ENCODE measurements around the gene ANKH. TPM values are rescaled to one million over a fixed set of nuclear protein-coding genes. Genes with fewer than 3 reads are reported as not detected.

ANKH gene
- polyA plus RNA-seq, 12 donors = 11.4 to 23.3 (median 14.1) TPM; not detected in 1

GRCh38 chr5:14794583-14795230, 76.9 kb downstream of the ANKH start:
- no peak for DNase-seq

DNA sequence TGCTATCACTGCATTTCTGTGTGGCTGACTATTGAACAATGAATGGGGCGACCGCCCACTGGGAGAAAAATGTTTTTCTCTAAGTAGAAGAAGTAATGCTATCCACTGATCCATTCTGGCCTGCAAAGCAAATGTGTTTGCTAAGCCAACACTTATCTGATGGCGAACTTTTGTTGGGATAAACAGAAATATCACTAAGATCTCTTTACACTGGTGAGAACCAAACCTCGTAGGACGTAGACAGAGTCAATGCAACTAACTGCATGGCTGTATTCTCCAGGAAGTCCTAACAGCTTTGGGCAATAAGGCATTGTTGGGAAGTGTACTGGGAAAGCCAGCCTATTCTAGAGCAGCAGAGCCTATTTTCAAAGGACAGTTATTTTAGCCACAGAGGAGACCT, 77.7 kb downstream of the ANKH start:
- DNase-seq = no peak

GRCh38 chr5:14790911-14791310, 80.7 kb downstream of the ANKH start:
- DNase-seq = no peak

GRCh38 chr5:14790220-14790619, 81.4 kb downstream of the ANKH start:
- no peak for DNase-seq

- DNase-seq = no peak
Measured at GRCh38 chr5:14787801-14788579, 83.6 kb downstream of the ANKH start.

- no peak for DNase-seq
Measured at GRCh38 chr5:14783691-14784090, 87.9 kb downstream of the ANKH start.

- DNase-seq = no peak
Measured at GRCh38 chr5:14782591-14782990, 89.0 kb downstream of the ANKH start.

GRCh38 chr5:14781106-14781505, 90.5 kb downstream of the ANKH start:
- no peak for DNase-seq

GRCh38 chr5:14779975-14780374, 91.6 kb downstream of the ANKH start:
- no peak for DNase-seq

DNA sequence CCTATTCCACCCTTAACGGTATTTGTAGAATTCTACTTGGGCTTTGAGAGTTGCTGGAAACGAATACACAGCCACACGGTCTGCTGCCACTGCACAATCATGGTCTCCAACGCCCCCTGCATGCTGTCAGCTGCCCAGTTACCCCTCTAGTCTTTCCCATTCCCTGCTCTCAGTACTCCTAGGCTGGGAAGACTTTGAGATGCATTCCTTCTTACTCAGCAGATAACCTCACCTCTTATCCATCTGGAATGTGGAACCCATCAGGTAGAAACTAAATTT, 92.8 kb downstream of the ANKH start:
- no peak for DNase-seq

- DNase-seq = no peak
Measured at GRCh38 chr5:14777932-14778791, 93.4 kb downstream of the ANKH start.

DNA sequence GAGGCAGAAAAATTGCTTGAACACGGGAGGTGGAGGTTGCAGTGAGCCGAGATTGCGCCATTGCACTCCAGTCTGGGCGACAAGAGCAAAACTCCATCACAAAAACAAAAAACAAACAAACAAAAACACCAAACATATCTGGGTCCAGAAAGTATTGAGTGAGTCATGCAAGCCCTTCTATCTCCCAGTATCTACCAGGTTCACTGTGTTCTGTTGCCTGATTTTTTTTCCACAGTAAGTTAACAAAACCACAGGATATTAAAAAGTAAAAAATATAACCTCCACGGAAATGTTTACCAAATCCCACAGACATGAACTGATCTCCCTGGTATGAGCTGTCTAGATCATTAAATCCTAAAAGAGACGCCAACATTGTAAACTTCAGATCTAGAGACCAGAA, 94.4 kb downstream of the ANKH start:
- DNase-seq = no peak

DNA sequence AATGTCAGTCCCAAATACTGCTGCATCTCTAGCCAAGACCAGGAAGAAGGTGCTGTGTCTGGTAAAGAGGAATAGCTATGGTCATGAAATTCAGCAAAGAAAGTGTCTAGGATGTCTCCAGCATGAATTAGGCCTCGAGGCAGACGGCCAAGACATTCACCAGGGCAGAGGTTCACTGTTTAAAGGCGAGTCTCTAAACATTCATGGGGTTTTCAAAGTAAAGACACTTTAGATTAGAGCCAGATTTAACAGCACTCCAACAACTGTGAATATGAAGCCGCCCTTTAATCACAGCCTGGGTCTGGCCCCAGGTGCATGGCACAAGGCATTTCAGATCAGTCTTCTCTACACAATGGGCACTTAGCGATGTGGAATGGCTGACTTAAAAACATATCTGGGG, 95.0 kb downstream of the ANKH start:
- DNase-seq = no peak

- no peak for DNase-seq
Measured at GRCh38 chr5:14775857-14776256, 95.7 kb downstream of the ANKH start.

DNA sequence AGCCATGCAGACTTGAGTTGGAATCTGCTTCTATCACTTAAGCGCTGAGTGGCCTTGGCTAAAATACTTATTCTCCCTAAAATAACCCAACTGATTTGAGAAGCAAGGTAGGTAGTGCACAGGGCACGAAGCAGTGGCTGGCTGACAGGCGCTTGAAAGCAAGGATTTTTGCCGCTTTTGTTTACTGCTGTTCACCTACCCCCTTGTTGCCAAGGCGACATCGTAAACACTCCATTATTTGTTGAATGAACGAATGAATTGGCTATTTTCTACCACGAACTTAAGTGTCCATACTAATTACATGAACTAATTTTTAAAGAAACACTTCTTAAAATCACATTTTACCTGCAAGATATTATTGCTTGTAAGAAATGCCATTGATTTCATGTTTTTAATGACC, 98.0 kb downstream of the ANKH start:
- DNase-seq = no peak

DNA sequence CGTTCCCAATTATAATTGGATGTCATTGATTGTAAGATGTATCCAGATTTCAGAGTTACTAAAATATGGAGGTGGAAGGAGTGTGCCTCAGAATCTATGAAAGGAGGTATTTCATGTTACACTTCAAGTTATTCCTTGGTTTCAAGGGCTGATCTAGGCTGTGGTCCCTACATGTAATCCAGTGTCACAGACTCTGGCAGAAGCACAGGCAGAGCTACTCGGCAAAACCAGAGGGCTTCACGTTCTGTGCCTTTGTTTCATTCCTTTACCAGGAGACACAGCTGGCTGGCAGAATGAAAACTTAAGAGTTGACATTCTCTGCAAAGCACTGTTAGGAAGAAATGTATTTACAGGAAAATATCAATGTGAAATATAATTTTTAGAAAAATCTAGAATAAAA, 99.6 kb downstream of the ANKH start:
- DNase-seq = no peak

- DNase-seq = no peak
Measured at GRCh38 chr5:14771189-14771588, 100.4 kb downstream of the ANKH start.

DNA sequence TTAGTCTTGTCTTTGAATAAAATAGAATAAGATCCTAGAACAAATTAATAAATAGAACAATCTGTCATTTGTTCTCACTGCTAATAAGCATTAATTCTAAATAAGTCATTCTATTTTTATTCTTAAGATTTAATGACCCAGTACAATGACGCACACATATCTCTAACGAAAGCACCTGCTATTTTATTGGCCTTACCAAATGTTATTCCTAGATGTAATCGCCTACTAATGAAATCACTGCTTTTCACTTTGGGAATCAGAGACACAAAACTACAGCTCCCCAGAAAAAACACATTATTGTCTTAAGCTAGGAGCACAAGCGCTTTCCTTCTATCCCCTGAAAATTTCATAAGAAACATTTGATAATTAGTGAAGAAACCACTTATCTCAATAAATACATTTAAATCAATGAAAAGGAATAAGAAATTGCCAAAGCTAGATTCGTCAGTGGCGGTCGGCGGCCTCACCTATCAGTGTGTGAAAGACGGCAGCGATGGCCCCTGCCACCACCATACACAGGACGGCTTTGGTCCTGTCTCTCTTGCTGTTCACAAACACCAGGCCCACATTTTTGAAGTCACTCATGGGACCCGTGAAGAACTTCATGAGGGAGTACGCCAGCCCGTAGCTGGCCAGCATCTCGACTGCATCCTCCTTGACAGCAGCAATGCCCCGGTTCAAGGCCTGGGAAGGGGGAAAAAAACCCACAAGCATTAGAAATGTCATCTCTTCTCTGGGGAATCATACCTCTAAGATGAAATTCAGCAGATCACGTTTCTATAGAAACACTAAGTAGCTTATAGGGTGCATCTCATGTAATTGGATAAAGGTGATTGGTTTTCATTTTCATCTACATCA, 102.8 kb downstream of the ANKH start:
- no peak for DNase-seq

GRCh38 chr5:14767735-14768507, 103.7 kb downstream of the ANKH start:
- DNase-seq = no peak

- DNase-seq = no peak
Measured at GRCh38 chr5:14767053-14767452, 104.5 kb downstream of the ANKH start.

DNA sequence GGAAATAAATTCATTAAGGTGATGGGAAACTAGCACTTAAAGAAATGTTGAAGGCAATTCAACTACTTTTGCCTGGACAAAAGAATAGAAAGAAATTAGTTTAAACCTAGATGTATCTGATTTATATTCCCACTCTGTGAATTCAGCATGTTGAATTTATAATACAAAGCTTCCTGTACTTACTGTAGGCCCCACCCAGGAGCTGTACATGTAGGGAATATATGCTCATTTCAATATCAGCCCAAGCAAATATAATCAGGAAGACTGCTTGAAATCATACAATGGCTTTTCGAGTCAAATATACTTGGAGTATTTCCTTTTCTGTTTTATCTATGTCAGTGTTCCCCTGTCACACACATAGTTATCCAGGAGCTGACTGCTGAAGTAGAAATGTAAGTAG, 105.0 kb downstream of the ANKH start:
- no peak for DNase-seq
